Right lobe of liver (tissue), 6 donors: ENCODE data around the gene STMND1. TPM values are rescaled to one million over a fixed set of nuclear protein-coding genes. Genes with fewer than 3 reads are reported as not detected.
A peak's percentile ranks its signal among the peaks of the same experiment; 100 is the strongest.

Experiments used
- ATAC-seq, 4 donors: fragments of 200-7000 bp; cut with Tn5 transposase; one replicate each; pipeline ENCODE4 v1.9.1; 2020; ENCODE audit warnings: mild to moderate bottlenecking in 4 of 4, moderate library complexity in 4 of 4
- DNase-seq, 3 donors: peaks; one replicate each; pipeline ENCODE4 v3.0.0-alpha.2; 2020
- H3K27ac ChIP-seq, 3 donors: fragments of 200-600 bp; one replicate each; pipeline ENCODE4 v1.8.0; 2022
- H3K27me3 ChIP-seq, 2 donors: fragments of 200-600 bp; one replicate each; pipeline ENCODE4 v1.8.0; 2022
- H3K36me3 ChIP-seq, 4 donors: fragments of 200-600 bp; sonication (generic) in 1 of 4; one replicate each; pipeline versions ENCODE4 v1.5.1 to v1.8.0; 2017 to 2022; ENCODE audit warnings: control low read depth in 1 of 4
- H3K4me1 ChIP-seq, 4 donors: fragments of 200-600 bp; sonication (generic) in 1 of 4; one replicate each; pipeline versions ENCODE4 v1.5.1 to v1.8.0; 2017 to 2022; ENCODE audit warnings: control low read depth in 1 of 4
- H3K4me3 ChIP-seq, 3 donors: fragments of 200-600 bp; one replicate each; pipeline ENCODE4 v1.8.0; 2022
- H3K9me3 ChIP-seq, 4 donors: fragments of 200-600 bp; sonication (generic) in 1 of 4; one replicate each; pipeline versions ENCODE4 v1.5.1 to v1.8.0; 2017 to 2022; ENCODE audit warnings: control low read depth in 1 of 4
- POLR2A ChIP-seq: fragments of 450-650 bp; IDR thresholded peaks from one replicate; pipeline ENCODE4 v1.6.1; 2017; ENCODE audit warnings: antibody characterized with exemption, mild to moderate bottlenecking
- WGBS: methylation state at CpG from one replicate; pipeline ENCODE4 v1.1.6; 2018; ENCODE audit warnings: low coverage, low lambda C conversion rate; ENCODE audit not compliant: insufficient coverage; ENCODE audit errors: missing lambda C conversion rate; 5-methylcytosine and 5-hydroxymethylcytosine counted together
- intact Hi-C, 2 donors: fragments of 100-400 bp; cut with DNase I; formaldehyde crosslinking; loops; one replicate each; pipeline versions ENCODE4 v1.11.2 to v1.14.1; 2022
- total RNA-seq, 6 experiments: library from RNA; depleted of rRNA in 2 of 6; stranded (reverse); fragments of >200 nt in 2 of 6; fragmentation: NEBNext Ultra II Directional in 3 of 6; extraction: Animal tissue kit (Norgen Biotek cat#: 25700) in 3 of 6; gene quantifications; one replicate each; pipeline versions ENCODE4 v1.1.0 to v1.2.4, GENCODE V29; 2016 to 2023
- TF ChIP-seq, protein P1 (sequence below), 4 donors: fragments of 200-600 bp in 3 of 4; fragments of 450-650 bp in 1 of 4; IDR thresholded peaks; one replicate each; pipeline versions ENCODE4 v1.5.1 to v1.8.0; 2016 to 2022; ENCODE audit warnings: antibody characterized with exemption in 4 of 4, mild to moderate bottlenecking in 2 of 4
- donor health status: DM: no; HTN: yes; CAD: no.
- donor health status: DM: no; HTN: no; CAD: no.
- donor health status: DM: no; HTN: no; CAD: no.
- donor health status: DM: no; HTN: yes; CAD: no.
- donor health status: DM: no; HTN: yes; CAD: no.

STMND1 gene
- total RNA-seq, 6 experiments from 2014 or later = 0.25 TPM; not detected in 5

DNA sequence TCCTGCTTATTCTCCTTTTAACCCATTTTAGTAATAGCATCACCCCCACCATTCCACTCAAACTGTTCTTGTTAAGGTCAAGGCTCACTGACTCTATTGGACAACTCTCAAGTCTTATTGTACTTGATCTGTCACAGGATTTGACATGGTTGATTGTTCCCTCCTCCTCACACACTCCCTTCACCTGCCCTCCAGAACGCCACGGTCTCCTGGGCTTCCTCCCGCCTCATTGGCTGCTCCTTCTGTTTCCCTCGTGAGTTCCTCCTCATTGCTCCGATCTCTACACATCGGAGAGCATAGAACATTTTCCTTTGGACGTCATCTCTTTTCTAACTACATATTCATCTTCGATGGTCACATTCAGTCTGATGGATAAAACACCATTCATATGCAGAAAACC lies 55.1 kb downstream of the STMND1 start:
- no peak for ATAC-seq
- WGBS = 78% methylated on average over 7 of the region's 8 CpGs

DNA sequence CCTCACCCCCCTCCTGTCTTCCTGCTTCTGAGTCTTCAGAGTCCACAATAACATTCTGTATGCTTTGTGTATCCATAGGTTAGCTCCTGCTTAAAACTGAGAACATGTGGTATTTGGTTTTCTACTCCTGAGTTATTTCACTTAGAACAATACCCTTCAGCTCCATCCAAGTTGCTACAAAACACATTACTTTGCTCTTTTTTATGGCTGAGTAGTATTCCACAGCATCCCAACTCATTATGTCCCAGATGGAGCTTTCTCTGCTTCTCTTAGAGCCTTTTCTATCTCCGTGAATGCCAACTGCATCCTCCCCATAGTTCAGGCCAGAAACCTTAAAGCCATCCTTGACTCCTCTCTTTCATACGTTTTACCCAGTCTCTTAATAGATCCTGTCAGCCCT lies 55.8 kb downstream of the STMND1 start:
- no peak overlapping the region for H3K27ac ChIP-seq
- peaks cover 0 to 3% (median 0%) of the 10 kb centered on the region in 4 donors for H3K9me3 ChIP-seq
- 44% methylated on average over 2 of the region's 2 CpGs for WGBS
- H3K27me3 ChIP-seq = no peaks in the 10 kb centered on the region
- peaks cover 0 to 10% (median 3%) of the 10 kb centered on the region in 4 donors for H3K4me1 ChIP-seq
- no peak for DNase-seq
- ATAC-seq = no peak
- no peaks in the 10 kb centered on the region for H3K36me3 ChIP-seq
- H3K4me3 ChIP-seq = no peak overlapping the region
- intact Hi-C loops = loop anchor here (5.0 to 10.0 kb wide), 2 partner anchors 425 to 647 kb away; no protein-coding TSS in a partner anchor
- TF ChIP-seq, protein P1, sequence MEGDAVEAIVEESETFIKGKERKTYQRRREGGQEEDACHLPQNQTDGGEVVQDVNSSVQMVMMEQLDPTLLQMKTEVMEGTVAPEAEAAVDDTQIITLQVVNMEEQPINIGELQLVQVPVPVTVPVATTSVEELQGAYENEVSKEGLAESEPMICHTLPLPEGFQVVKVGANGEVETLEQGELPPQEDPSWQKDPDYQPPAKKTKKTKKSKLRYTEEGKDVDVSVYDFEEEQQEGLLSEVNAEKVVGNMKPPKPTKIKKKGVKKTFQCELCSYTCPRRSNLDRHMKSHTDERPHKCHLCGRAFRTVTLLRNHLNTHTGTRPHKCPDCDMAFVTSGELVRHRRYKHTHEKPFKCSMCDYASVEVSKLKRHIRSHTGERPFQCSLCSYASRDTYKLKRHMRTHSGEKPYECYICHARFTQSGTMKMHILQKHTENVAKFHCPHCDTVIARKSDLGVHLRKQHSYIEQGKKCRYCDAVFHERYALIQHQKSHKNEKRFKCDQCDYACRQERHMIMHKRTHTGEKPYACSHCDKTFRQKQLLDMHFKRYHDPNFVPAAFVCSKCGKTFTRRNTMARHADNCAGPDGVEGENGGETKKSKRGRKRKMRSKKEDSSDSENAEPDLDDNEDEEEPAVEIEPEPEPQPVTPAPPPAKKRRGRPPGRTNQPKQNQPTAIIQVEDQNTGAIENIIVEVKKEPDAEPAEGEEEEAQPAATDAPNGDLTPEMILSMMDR (IDR thresholded peaks at IDR 0.05) = no peak
- no peak for TF ChIP-seq POLR2A

More for the DNA sequence above, 55.1 kb downstream of the STMND1 start:
- no peaks in the 10 kb centered on the region for H3K27me3 ChIP-seq
- intact Hi-C loops = loop anchor here (5.0 to 10.0 kb wide), 2 partner anchors 425 to 648 kb away; no protein-coding TSS in a partner anchor
- TF ChIP-seq, protein P1 (IDR thresholded peaks at IDR 0.05) = no peak
- no peak for TF ChIP-seq POLR2A
- peaks cover 0 to 10% (median 3%) of the 10 kb centered on the region in 4 donors for H3K4me1 ChIP-seq
- no peak for DNase-seq
- H3K27ac ChIP-seq = no peak overlapping the region
- H3K9me3 ChIP-seq = peaks cover 0 to 6% (median 0%) of the 10 kb centered on the region in 4 donors
- no peaks in the 10 kb centered on the region for H3K36me3 ChIP-seq
- H3K4me3 ChIP-seq = no peak overlapping the region

DNA sequence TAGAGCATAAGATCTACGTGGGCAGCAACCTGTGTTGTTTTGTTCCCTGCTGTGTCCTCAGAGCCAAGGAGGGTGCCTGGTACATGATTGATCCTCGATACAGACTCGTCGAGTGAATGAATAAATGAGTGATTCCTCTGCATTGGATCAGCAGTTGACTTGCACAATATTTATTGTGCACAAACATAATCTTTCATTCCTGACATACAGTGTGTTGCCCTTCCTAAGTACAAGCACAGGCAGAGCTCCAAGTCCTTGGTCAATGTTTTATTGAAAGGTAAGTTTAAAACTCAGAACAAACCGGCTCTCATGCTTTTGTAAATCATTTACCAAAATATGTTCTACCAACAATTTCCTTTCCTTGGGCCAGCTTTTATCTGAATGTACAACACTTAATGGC lies 57.4 kb downstream of the STMND1 start:
- no peaks in the 10 kb centered on the region for H3K9me3 ChIP-seq
- TF ChIP-seq, protein P1 (IDR thresholded peaks at IDR 0.05) = no peak
- TF ChIP-seq POLR2A = no peak
- peak overlapping the region in 2 of 3 donors; percentile 46 to 51 for H3K27ac ChIP-seq
- DNase-seq (peak in 1 of 3 donors; percentile 74), ATAC-seq (peak; percentile 88 to 97 (median 93))
- peaks cover 0 to 10% (median 3%) of the 10 kb centered on the region in 4 donors for H3K4me1 ChIP-seq
- H3K4me3 ChIP-seq = no peak overlapping the region
- no peaks in the 10 kb centered on the region for H3K36me3 ChIP-seq
- intact Hi-C loops = loop anchor here (5.0 to 10.0 kb wide), 2 partner anchors 423 to 646 kb away; no protein-coding TSS in a partner anchor
- 21% methylated on average over 5 of the region's 5 CpGs for WGBS
- H3K27me3 ChIP-seq = no peaks in the 10 kb centered on the region

DNA sequence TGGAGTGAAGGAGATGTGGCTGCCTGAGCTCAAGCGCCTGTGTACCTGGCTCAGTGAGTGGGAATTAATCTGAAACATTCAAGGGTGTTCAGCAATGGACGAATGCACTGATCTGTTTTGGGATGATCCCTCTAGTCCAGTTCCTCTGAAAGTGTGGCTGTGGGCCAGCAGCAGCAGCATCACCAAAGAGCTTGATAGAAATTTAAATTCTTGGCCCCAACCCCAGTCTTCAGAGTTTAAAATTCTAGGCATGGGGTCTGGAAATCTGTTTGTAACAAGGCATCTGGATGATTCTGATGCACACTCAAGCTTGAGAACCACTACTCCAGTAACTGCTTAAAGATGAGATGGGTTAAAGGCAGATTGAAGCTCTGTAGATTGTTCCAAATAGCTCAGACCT lies 59.2 kb downstream of the STMND1 start:
- Histone ChIP-seq H3K27ac (no peak overlapping the region), H3K9me3 (no peaks in the 10 kb centered on the region), H3K4me1 (peaks cover 0 to 10% (median 3%) of the 10 kb centered on the region in 4 donors), H3K4me3 (no peak overlapping the region), H3K36me3 (no peaks in the 10 kb centered on the region), H3K27me3 (no peaks in the 10 kb centered on the region)
- 56% methylated on average over 2 of the region's 2 CpGs for WGBS
- TF ChIP-seq, protein P1 (IDR thresholded peaks at IDR 0.05) = no peak
- no peak for TF ChIP-seq POLR2A
- intact Hi-C loops = no loop called here
- ATAC-seq (no peak), DNase-seq (no peak)
